ENCODE results near the gene PSMB7.

The PSMB7 gene

DNA sequence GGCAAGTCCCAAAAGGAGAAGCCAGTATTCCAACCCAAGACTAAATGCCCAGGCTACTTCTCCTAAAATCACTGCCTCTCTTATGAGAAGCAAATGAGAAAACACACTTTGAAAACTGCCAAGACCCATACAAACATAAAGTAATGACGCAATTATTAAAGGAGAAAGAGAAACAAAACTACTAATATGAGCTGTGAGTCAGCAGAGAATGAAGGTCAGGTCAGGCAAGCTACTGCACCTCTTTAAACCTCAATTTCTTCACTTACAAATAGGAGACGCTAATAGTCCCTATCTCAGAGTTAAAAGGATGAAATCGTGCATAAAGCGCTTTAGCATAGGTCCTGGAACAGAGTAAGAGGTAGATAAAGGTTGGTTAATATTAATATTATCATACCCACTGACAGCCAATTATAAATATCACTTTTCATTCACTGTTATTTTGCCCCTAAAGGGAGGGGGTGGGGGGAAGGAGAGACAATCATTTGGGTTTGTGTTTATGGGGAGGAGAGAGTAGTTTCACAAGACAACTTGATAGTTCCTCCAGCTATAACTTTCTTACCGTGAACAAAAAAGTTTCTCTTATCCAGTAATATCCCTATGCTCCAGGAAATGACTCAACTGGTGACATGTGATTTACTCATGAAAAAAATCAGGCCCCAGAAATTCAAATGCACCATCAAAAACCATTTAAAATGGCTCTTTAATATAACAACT is 3.6 kb downstream of the PSMB7 start:
- no peak for DNase-seq (ENCODE audit: low read depth in 2 of 2)

DNA sequence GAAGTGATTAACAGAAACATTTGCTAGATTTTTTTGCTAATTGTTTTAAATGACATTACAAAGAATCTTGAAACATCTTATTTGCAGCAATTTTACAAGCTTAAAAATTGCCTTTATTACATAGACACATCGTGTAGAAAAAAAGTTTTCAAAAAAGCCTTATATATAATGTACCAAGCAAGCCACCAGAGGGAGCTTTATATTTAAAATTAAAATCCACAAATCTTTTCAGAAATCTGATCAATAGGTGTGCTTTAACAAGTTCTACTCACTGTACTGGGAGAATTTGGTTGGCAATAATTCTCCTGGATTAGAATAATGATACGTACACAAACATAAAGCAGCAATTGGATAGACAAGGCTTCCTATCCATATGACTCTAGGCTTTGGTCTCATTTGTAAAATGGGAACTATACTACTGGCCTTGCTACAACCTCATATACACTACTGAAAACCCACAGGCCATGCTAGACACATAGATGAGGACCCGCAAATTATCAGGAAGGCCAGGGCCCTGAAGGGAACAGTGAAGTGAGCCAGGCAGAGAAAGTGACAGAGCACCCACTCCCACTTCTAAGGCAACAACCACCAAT is 4.8 kb downstream of the PSMB7 start:
- DNase-seq (ENCODE audit: low read depth in 2 of 2), result no peak

DNA sequence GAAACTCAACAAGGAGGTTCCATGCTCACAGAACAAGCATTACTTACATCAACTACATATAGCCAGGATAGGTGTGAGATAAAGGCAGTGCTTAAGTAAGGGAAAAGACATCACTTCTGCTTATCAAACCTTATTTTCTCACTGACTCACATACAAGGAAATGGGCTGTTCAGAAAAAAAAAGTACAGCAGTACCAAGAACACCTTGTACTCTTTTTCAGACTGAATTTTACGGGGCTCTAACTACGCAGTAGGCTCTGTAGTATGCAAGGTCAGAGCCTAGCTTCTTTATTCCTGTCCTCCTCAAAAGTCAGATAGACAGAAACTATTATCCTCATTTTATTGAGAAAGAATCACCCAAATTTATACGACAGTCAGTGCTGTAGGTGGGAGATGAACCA is 5.8 kb downstream of the PSMB7 start:
- DNase-seq (ENCODE audit: low read depth in 2 of 2), result no peak

- no peak for DNase-seq (ENCODE audit: low read depth in 2 of 2)
Observed at GRCh38 chr9:124403246-124403645, 12.0 kb downstream of the PSMB7 start.

DNA sequence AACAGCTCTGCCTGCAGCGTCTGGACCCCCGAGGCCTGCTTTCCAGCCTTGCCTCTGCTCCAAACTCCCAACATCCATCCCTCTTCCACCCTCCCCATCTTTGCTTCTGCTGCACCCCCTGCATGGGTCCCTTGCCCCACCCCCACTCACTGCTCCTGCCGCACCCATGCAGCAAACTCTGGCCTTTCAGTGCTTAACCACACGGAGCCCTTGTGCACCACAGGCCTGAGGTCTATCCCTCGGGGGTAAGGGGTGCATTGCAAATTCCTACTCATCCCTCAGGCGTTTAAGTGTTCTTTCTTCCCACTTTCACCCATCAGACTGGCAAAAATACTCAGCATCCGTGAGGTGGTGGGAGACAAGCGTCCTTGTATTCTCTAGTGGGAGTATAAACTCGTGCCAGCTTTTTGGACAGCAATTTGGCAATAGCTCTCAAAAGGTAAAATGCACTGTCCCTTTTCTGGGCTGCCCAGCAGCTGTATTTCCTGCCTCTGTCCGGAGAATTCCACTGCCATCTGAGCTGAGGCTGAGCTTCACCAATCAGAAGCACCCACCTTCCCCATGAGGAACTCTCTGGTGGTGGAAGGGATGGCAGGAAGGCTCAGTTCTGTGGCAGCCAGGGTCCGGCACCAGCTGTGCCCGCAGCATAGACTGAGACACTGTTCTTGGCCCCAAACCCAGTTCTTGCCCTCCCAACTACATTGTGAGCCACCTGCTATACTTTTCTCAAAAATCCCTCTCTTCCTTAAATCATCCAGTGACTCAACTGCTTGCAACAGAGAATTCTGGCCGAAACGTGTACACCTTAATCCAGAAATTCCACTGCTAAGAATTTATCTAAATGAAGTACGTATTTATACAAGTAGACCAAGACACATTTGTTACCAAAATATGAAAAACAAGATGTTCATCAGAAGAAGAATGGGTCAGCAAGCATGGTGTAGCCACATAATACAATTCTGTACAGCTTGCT is 15.0 kb downstream of the PSMB7 start:
- DNase-seq (ENCODE audit: low read depth in 2 of 2), result no peak

DNA sequence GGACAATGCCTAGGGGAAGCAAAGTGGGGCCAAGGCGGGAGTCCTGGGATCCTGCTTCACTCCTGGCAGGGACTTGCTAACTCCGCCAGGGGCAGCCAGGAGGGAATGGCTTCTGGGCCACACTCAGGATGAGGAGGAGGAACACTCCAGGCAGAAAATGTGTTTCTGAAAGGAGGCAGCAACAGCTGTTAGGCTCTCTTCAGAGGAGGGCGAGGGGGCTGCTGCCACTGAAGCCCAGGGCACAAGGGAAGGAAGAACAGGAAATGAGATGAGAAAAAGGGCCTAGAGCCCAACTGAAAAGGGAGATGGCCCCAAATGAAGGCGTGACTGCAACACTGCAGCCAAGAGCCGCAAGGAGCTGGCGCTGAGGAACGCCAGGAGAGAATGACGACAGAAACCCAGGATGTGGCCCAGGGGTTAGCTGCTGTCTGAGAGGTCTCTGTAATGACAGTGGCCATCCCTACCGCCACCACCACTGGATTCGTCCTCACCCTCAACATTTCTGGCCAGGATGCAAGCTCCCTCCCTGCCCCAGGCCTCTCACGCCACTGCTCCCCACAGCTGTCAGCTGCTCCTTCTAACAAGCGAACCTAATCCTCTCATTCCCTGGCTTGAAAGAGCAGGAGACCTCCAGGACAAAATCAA is 15.8 kb downstream of the PSMB7 start:
- no peak for DNase-seq (ENCODE audit: low read depth in 2 of 2)

DNA sequence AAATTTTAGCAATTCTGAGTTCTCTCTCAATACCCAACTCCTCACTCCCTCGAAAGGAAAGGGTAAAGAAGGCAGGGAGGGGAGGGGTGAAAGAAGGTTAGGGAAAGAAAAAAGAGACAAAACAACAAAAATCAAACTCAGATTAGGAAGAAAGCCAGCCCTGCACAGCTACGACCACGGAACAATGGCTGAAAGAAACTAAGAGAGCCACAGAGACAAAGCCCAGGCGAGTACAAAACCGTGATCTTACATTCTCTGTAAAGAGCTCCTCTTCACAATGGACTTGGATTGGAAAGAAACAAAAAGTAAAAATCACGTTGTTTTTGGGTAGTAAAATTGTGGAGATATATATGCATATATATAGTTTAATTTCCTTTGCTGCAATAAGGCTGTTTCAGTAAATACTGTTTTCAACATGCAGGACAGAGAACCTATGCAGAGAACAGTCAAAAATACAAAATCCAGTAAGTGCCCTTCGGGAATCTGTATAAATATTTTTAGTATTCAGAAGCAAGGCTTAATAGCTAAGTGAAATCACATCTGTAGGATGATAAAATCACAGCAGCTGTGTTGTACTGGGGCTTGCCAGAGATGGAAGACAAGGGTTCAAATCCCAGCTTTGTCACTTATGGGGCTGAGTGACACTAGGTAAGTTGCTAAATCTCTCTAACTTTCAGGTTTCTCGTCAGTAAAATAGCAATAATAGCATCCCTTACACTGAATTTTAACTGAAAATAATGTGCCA is 16.9 kb downstream of the PSMB7 start:
- DNase-seq (ENCODE audit: low read depth in 2 of 2), result no peak

- no peak for DNase-seq (ENCODE audit: low read depth in 2 of 2)
Observed at GRCh38 chr9:124395826-124396225, 19.4 kb downstream of the PSMB7 start.

DNA sequence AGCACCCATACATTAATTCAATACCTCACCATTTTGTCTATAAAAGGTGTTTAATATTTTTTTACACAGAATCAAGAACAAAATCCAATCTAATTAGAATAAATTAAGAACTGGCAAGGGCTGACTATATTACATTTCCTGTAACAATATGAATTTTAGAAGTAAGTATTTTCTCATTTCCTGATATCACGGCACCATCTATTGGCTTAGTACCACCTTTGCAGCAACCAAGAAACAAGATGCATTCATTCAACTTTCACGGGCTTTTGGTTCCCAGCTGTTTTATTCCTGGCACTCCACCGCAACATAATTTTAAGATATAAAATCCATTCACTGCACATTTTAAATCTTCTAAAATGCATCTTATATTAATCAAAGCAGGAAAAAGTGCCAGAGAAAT is 20.6 kb downstream of the PSMB7 start:
- no peak for DNase-seq (ENCODE audit: low read depth in 2 of 2)

GRCh38 chr9:124394167-124394566 is 21.1 kb downstream of the PSMB7 start:
- no peak for DNase-seq (ENCODE audit: low read depth in 2 of 2)

DNA sequence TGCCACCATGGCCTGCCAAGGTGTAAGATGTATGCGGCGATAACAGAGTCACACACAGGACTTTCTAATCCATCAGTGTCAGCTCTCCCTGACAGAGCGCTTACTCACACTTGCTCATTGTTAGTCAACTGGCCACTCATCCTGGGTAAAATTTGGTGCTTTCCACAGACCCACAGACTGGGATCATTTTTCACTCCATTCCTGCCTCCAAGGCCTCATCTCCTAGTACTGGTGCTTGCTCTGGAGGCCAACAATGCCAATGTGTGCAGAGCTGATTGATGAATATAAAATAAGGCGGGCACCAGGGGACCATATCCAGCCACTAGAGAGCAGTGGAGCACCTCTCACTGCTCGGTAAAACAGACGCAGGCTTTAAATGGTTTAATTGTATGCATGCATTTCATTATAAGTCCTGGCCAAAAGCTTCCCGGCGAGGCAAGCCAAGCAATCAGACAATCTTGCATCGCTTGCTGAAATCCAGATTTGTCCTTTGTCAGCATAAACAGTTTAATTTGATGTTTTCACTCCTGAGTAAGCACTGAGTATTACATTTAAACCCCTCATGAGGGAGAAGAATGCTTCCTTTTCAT is 22.3 kb downstream of the PSMB7 start:
- peak; percentile 66 to 67 for DNase-seq (ENCODE audit: low read depth in 2 of 2)

DNA sequence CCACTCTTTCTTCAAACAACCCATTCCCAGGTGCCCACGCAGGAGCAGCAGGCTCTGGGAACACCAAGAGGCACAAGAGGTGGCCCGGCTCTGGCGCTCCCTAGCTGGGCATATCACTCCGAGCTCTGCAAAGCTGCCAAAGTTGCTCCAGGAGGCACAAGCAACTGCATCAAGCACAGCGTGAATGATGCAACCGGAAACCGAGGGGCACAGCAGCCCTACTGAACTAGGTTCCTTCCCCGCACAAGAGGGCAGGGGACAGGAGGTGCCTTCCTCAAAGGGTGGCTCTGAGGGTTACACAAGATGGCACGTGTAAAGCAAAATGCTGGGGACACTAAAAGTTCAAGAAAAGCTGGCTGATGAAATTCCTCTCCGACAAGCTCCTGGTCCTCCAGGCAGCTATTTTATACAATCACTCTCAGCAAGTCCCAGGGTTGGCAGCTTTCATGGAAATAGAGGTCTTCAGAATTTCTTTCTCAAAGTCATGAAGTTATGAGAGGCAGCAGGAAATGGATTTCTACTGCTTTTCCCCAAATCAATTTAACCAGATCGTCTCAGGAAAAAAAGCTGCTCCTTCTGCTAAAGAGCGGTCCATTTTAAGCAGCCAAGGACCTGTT is 22.9 kb downstream of the PSMB7 start:
- DNase-seq (ENCODE audit: low read depth in 2 of 2), result no peak

DNA sequence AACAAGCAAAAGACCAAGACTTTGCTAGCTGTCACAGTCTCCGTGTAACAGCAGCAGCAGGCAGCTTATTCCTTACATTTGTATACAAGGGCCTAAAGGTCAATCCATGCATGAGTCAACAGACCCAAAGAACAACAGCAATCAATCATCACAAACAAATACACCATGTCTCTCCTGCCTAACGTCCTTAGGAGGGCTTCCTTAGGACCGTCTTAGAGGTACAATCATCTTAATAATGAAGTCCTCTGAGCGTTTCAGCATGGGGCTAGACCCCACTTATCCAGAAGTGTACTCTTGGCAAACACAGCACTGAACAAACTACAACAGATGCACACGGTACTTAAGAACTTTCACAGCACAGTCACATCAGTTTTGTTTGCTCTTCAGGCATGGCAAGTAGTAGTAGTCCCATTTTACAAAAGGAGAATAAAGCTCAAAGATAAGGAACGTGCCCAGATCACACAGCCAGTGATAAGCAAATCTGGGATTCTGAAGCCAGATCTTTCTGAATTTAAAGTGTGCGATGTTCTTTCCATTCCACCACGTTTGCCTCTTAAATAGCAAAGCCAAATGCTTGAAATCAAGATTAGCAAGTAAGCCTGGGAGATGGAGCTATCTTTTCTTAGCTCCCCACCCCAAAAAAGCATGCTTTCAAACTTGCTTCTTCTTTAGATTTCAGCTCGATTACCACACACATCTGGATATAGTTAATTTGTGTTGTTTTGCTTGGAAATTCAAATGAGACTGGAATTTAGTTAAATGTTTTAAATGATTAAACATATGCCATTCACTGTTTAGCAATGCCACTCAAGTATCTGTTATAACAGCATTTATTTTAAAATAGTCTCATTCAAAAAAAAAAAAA is 24.2 kb downstream of the PSMB7 start:
- DNase-seq (ENCODE audit: low read depth in 2 of 2), result peak; percentile 31 to 36

- DNase-seq (ENCODE audit: low read depth in 2 of 2), result no peak
Observed at GRCh38 chr9:124389146-124389939, 25.9 kb downstream of the PSMB7 start.

- DNase-seq (ENCODE audit: low read depth in 2 of 2), result no peak
Observed at GRCh38 chr9:124388275-124389048, 26.8 kb downstream of the PSMB7 start.

DNA sequence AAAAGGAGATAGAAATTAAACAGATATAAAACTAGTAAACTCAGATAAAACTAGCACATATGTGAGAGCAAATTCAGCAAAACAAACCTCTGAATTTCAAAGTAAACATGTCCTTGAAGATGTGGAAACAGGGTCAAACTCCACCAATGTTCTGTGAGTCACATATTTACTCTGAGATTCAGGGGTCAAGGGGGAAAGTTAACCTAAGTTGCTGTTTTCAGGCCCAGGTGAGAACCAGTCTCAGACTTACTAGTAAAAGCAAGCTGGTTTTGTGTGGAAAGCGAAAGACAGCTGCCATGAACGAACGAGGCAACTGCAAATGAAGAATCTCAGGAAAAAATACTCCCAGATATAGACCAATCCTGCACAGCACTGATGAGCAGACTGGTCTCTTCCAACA is 29.0 kb downstream of the PSMB7 start:
- no peak for DNase-seq (ENCODE audit: low read depth in 2 of 2)

GRCh38 chr9:124385623-124386022 is 29.6 kb downstream of the PSMB7 start:
- no peak for DNase-seq (ENCODE audit: low read depth in 2 of 2)

- no peak for DNase-seq (ENCODE audit: low read depth in 2 of 2)
Observed at GRCh38 chr9:124384846-124385245, 30.4 kb downstream of the PSMB7 start.
